ENCODE measurements around the gene NEAT1. TPM values are rescaled to one million over a fixed set of nuclear protein-coding genes. Genes with fewer than 3 reads are reported as not detected.

The NEAT1 gene
- total and polyA plus RNA-seq, 2 of the 8 experiments (the other 6 are each of a cell fraction or from before 2014, with no cell fraction given) = 2.4 to 10.7 TPM

DNA sequence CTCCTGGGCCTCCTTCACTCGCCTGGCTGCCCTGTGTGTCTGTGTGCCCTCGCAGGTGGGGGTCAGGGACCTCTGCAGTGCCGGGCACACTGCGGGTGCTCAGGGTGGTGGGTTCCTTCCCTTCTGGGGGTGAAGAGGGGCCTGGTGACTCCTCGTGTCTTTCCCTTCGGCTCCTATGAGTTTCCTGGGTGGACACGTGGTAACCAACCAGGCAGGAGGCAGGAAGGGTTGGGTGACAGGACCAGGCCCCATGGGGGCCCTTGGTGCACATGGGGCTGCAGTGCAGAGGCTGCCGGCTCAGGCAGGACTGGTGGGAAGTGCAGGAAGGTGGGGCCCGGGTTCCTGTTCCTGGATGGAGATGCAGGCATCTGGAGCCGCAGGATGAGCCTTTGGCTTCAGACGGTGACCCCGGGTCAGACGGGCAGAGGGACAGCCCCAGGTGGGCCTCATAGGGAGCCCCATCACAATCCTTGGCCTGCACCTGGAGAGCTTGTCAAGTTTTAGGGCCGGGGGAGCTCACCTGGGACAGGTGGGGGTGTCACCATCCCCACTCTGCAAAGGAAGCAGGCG, 26.6 kb upstream of the NEAT1 start:
- peaks cover 0 to 4% of the 10 kb centered on the region in 2 experiments for H4K20me1 ChIP-seq (replicated peaks in 1 of 2; ENCODE audit: control insufficient read depth in 1 of 2, insufficient read depth in 2 of 2, low read length in 2 of 2)
- CTCF ChIA-PET (ENCODE audit: partially characterized antibody) = interaction anchor here (0.9 to 4.5 kb wide), 9 partner anchors 8 to 114 kb away, joined by 3 to 29 read pairs (median 5); no protein-coding TSS in a partner anchor
- TF ChIP-seq FOSL1 (IDR thresholded peaks at IDR 0.05; ENCODE audit: insufficient read depth, low read depth, low read length) = no peak

More for the DNA sequence above, 26.6 kb upstream of the NEAT1 start:
- Histone ChIP-seq H3K79me2 (ENCODE audit: control insufficient read depth in 1 of 2, insufficient read depth in 2 of 2, low read length in 2 of 2) (no peaks in the 10 kb centered on the region), H3K4me3 (ENCODE audit: extremely low read depth in 1 of 4, insufficient read depth in 2 of 4, low read depth in 3 of 4, low read length in 4 of 4) (no peak overlapping the region), H3K4me2 (ENCODE audit: insufficient read depth in 1 of 2, low read depth in 2 of 2, low read length in 2 of 2) (no peak overlapping the region), H3K27me3 (replicated peaks in 1 of 4; ENCODE audit: control insufficient read depth in 3 of 4, extremely low read depth in 1 of 4, insufficient read depth in 3 of 4, low read length in 3 of 4) (no peaks in the 10 kb centered on the region), H3K9me3 (ENCODE audit: insufficient read depth in 2 of 2, low read depth in 1 of 2, low read length in 1 of 2) (no peaks in the 10 kb centered on the region), H3K18ac (ENCODE audit: extremely low read depth, low read length) (no peak overlapping the region), H3K9ac (replicated peaks in 1 of 4; ENCODE audit: extremely low read depth in 1 of 4, low read depth in 3 of 4, low read length in 3 of 4) (no peak overlapping the region), H3K56ac (replicated peaks; ENCODE audit: insufficient read length, low read depth, low read length) (no peak overlapping the region), H2BK5ac (ENCODE audit: low read depth, low read length) (no peak overlapping the region; the same call in 1 of the 2 replicates), H2AFZ (ENCODE audit: low read length) (no peak overlapping the region), H3K23ac (ENCODE audit: insufficient read length) (no peak overlapping the region), H4K8ac (ENCODE audit: extremely low read depth, insufficient read depth, low read length) (peak overlapping the region; percentile 22; the same call in 1 of the 2 replicates), H3K23me2 (ENCODE audit: low read depth, low read length) (no peaks in the 10 kb centered on the region), H2BK120ac (replicated peaks; ENCODE audit: low read depth, low read length) (no peak overlapping the region), H2BK12ac (ENCODE audit: low read depth, low read length) (no peak overlapping the region), H2AK5ac (ENCODE audit: low read depth, low read length) (no peak overlapping the region), H3K4me1 (replicated peaks in 1 of 4; ENCODE audit: control insufficient read depth in 3 of 4, insufficient read depth in 4 of 4, low read length in 3 of 4) (peaks cover 0 to 1% (median 0%) of the 10 kb centered on the region in 4 experiments; a peak in 1 of 7 replicates), H3K27ac (ENCODE audit: low read depth, low read length) (no peak overlapping the region), H3K14ac (ENCODE audit: insufficient read length) (no peak overlapping the region), H3K4ac (replicated peaks; ENCODE audit: insufficient read length, low read depth, low read length) (no peak overlapping the region), H2BK20ac (ENCODE audit: low read length) (no peak overlapping the region), H4K91ac (replicated peaks; ENCODE audit: insufficient read length, low read length) (no peak overlapping the region), H4K5ac (ENCODE audit: insufficient read length, low read depth, low read length) (no peak overlapping the region), H3K36me3 (ENCODE audit: control insufficient read depth in 2 of 4, insufficient read depth in 4 of 4, low read length in 3 of 4) (peaks cover 0 to 4% (median 0%) of the 10 kb centered on the region in 4 experiments; a peak in 2 of 8 replicates), H2BK15ac (ENCODE audit: low read length) (no peak overlapping the region), H3K79me1 (ENCODE audit: low read depth, low read length) (peaks cover 2% of the 10 kb centered on the region; the same call in 1 of the 2 replicates)
- FAIRE-seq = no peak
- no peak for DNase-seq (ENCODE audit: low read depth in 1 of 2, low spot score in 2 of 2)
- 90% methylated on average over 14 of the region's 15 CpGs; no CpG with 5 or more reads in 1 of the 2 experiments for WGBS, 2 experiments (ENCODE audit: extremely low coverage in 1 of 2, insufficient coverage in 1 of 2, insufficient read length in 1 of 2, insufficient replicate concordance in 2 of 2, low coverage in 1 of 2, low lambda C conversion rate in 2 of 2, missing lambda C conversion rate in 1 of 2)
- POLR2A ChIA-PET (ENCODE audit: partially characterized antibody) = interaction anchor here (1.4 to 17.0 kb wide), 4 partner anchors 20 to 107 kb away, joined by 4 to 202 read pairs (median 8); partner anchors contain the start of genes MALAT1 and NEAT1

Measured in H1 (cell line).